ENCODE data around the gene TBX22.
"Not testable (repeated sequence)": the region's sequence is repeated elsewhere in the genome, so short reads cannot be mapped to it uniquely, and the experiment has no call there.

TBX22 gene

GRCh38 chrX:80022363-80023031 lies 7.9 kb downstream of the TBX22 start:
- TF ChIP-seq CTCF (conservative IDR thresholded peaks at IDR 0.05; ENCODE audit: low read length) = no peak
- DNase-seq (ENCODE audit: low read depth) = no peak
- no peak overlapping the region for H3K4me3 ChIP-seq (ENCODE audit: low read length)

GRCh38 chrX:80026116-80026515 lies 11.6 kb downstream of the TBX22 start:
- TF ChIP-seq CTCF (conservative IDR thresholded peaks at IDR 0.05; ENCODE audit: low read length) = no peak
- H3K4me3 ChIP-seq (ENCODE audit: low read length) = no peak overlapping the region
- DNase-seq (ENCODE audit: low read depth) = no peak

GRCh38 chrX:80066156-80066555 lies 51.6 kb downstream of the TBX22 start:
- H3K4me3 ChIP-seq (ENCODE audit: low read length); DNase-seq (ENCODE audit: low read depth): not testable (repeated sequence)

- DNase-seq (ENCODE audit: low read depth); H3K4me3 ChIP-seq (ENCODE audit: low read length): not testable (repeated sequence)
These were observed 61.1 kb downstream of the TBX22 start for GRCh38 chrX:80075625-80076024.

All from AG10803 (cell line).